Measurements from ENCODE around the gene LRRC9.

LRRC9 gene

DNA sequence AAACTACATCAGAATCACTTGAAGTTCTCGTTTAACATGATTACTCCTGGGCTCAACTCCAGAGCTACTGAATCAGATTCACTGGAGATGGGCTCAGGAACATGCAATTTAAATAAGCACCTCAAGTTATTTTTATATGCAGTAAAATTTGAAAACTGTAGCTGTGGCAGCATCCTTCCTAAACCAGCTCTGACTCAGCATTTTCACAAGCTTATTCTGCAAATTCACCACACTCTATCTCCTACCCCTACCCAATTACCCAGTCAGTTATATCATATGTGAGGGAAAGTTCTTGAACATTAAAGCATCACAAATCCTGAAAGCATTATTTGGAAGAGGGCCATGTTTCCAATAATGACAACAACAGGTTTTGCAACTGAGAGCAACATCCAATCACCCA lies 24.2 kb upstream of the LRRC9 start:
- Histone ChIP-seq H3K23ac (ENCODE audit: low read length) (no peak overlapping the region), H2BK15ac (replicated peaks; ENCODE audit: low read depth) (no peak overlapping the region), H3K9ac (ENCODE audit: low read length) (no peak overlapping the region), H2BK120ac (ENCODE audit: low read depth, low read length) (no peak overlapping the region), H3K4me3 (ENCODE audit: low read length) (no peak overlapping the region), H4K8ac (ENCODE audit: low read depth, low read length) (no peak overlapping the region), H3K79me1 (ENCODE audit: low read length) (no peaks in the 10 kb centered on the region), H3K36me3 (ENCODE audit: control insufficient read depth, insufficient read depth, low read length) (no peaks in the 10 kb centered on the region), H3K56ac (ENCODE audit: low read length) (no peak overlapping the region), H3K4me2 (ENCODE audit: low read length) (no peak overlapping the region), H3K27me3 (ENCODE audit: insufficient read depth, low read length, poor library complexity) (no peaks in the 10 kb centered on the region), H3K27ac (ENCODE audit: low read depth, low read length) (no peak overlapping the region), H2AK5ac (ENCODE audit: low read length) (no peak overlapping the region), H2BK5ac (ENCODE audit: low read length) (no peak overlapping the region), H3K18ac (ENCODE audit: low read length) (no peak overlapping the region), H3K4ac (ENCODE audit: low read depth, low read length) (no peak overlapping the region), H3K4me1 (ENCODE audit: control insufficient read depth, low read depth, low read length) (no peaks in the 10 kb centered on the region), H4K5ac (ENCODE audit: low read length) (no peak overlapping the region), H3K79me2 (ENCODE audit: control insufficient read depth, insufficient read depth, low read length) (no peaks in the 10 kb centered on the region)
- no peak for DNase-seq
- WGBS (ENCODE audit: extremely low coverage, insufficient coverage, low lambda C conversion rate): no CpG with 5 or more reads among the region's 1 CpG

DNA sequence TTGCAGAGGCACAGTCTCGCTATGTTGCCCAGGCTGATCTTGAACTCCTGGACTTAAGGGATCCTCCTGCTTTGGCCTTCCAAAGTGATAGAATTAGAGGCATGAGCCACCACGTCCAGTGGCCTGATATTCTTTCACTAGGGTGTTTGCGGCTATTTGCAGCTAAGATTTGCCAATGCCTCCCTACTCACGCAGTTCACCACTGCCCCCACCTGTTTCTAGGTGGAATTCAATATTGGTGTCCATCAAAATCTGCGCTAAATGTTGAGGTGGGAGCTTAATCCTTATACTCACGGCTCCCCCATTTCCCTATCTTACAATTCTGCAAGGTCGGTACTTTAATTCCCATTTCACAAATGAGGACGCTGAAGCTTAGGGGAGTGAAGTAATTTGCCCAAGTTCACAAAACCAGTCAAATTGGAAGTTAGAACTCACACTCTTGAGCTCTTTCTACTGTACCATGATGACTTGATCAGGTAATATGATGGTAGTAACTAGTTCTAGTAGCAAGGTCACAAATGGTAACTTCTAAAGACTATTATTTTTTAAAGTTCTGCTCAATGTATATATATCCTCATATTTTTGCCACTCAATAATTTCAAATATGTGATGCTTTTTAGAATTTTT lies 22.1 kb upstream of the LRRC9 start:
- peak; percentile 55 for DNase-seq
- no peak overlapping the region for H3K9ac ChIP-seq (ENCODE audit: low read length)
- WGBS (ENCODE audit: extremely low coverage, insufficient coverage, low lambda C conversion rate): no CpG with 5 or more reads among the region's 8 CpGs

DNA sequence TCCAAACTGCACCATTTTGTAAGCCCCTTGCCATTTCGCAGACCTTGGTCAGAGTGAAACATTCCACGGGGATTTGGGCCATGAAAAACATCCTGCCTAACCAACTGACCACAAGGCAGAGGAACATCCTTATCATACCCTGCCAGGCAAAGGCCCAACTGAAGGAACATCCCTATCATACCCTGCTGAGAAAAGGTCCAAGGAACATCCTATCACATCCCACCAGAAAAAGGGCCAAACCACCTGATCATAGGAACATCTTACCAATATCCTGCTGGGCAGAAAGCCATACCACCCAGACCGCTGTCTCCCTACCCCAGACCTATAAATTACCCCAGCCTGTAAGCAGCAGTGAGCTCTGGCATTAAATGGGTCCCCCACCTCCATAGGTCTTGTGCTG lies 19.4 kb upstream of the LRRC9 start:
- H3K4me3 ChIP-seq (ENCODE audit: low read length): no peak overlapping the region
- no peaks in the 10 kb centered on the region for H3K79me1 ChIP-seq (ENCODE audit: low read length)
- no CpG with 5 or more reads among the region's 3 CpGs for WGBS (ENCODE audit: extremely low coverage, insufficient coverage, low lambda C conversion rate)
- H3K23ac ChIP-seq (ENCODE audit: low read length): no peak overlapping the region
- no peaks in the 10 kb centered on the region for H3K79me2 ChIP-seq (ENCODE audit: control insufficient read depth, insufficient read depth, low read length)
- no peaks in the 10 kb centered on the region for H3K27me3 ChIP-seq (ENCODE audit: insufficient read depth, low read length, poor library complexity)
- H3K36me3 ChIP-seq (ENCODE audit: control insufficient read depth, insufficient read depth, low read length): no peaks in the 10 kb centered on the region
- H2BK15ac ChIP-seq (replicated peaks; ENCODE audit: low read depth): no peak overlapping the region
- H2BK5ac ChIP-seq (ENCODE audit: low read length): no peak overlapping the region
- H3K4me2 ChIP-seq (ENCODE audit: low read length): no peak overlapping the region
- H2AK5ac ChIP-seq (ENCODE audit: low read length): no peak overlapping the region
- H3K4me1 ChIP-seq (ENCODE audit: control insufficient read depth, low read depth, low read length): no peaks in the 10 kb centered on the region
- H3K18ac ChIP-seq (ENCODE audit: low read length): no peak overlapping the region
- no peak overlapping the region for H3K27ac ChIP-seq (ENCODE audit: low read depth, low read length)
- H2BK120ac ChIP-seq (ENCODE audit: low read depth, low read length): no peak overlapping the region
- H4K8ac ChIP-seq (ENCODE audit: low read depth, low read length): no peak overlapping the region
- no peak overlapping the region for H3K9ac ChIP-seq (ENCODE audit: low read length)
- no peak overlapping the region for H3K56ac ChIP-seq (ENCODE audit: low read length)
- H3K4ac ChIP-seq (ENCODE audit: low read depth, low read length): no peak overlapping the region
- no peak for DNase-seq
- H4K5ac ChIP-seq (ENCODE audit: low read length): no peak overlapping the region

More for the DNA sequence above, 22.1 kb upstream of the LRRC9 start:
- no peak overlapping the region for H4K5ac ChIP-seq (ENCODE audit: low read length)
- no peak overlapping the region for H2AK5ac ChIP-seq (ENCODE audit: low read length)
- no peak overlapping the region for H2BK15ac ChIP-seq (replicated peaks; ENCODE audit: low read depth)
- no peak overlapping the region for H2BK120ac ChIP-seq (ENCODE audit: low read depth, low read length)
- no peak overlapping the region for H3K4ac ChIP-seq (ENCODE audit: low read depth, low read length)
- H3K36me3 ChIP-seq (ENCODE audit: control insufficient read depth, insufficient read depth, low read length): no peaks in the 10 kb centered on the region
- H3K4me2 ChIP-seq (ENCODE audit: low read length): no peak overlapping the region
- no peak overlapping the region for H4K8ac ChIP-seq (ENCODE audit: low read depth, low read length)
- no peak overlapping the region for H3K18ac ChIP-seq (ENCODE audit: low read length)
- H3K4me1 ChIP-seq (ENCODE audit: control insufficient read depth, low read depth, low read length): no peaks in the 10 kb centered on the region
- no peaks in the 10 kb centered on the region for H3K79me1 ChIP-seq (ENCODE audit: low read length)
- H3K79me2 ChIP-seq (ENCODE audit: control insufficient read depth, insufficient read depth, low read length): no peaks in the 10 kb centered on the region
- H2BK5ac ChIP-seq (ENCODE audit: low read length): no peak overlapping the region
- H3K56ac ChIP-seq (ENCODE audit: low read length): no peak overlapping the region
- no peak overlapping the region for H3K27ac ChIP-seq (ENCODE audit: low read depth, low read length)
- H3K27me3 ChIP-seq (ENCODE audit: insufficient read depth, low read length, poor library complexity): no peaks in the 10 kb centered on the region
- H3K23ac ChIP-seq (ENCODE audit: low read length): no peak overlapping the region
- H3K4me3 ChIP-seq (ENCODE audit: low read length): no peak overlapping the region

DNA sequence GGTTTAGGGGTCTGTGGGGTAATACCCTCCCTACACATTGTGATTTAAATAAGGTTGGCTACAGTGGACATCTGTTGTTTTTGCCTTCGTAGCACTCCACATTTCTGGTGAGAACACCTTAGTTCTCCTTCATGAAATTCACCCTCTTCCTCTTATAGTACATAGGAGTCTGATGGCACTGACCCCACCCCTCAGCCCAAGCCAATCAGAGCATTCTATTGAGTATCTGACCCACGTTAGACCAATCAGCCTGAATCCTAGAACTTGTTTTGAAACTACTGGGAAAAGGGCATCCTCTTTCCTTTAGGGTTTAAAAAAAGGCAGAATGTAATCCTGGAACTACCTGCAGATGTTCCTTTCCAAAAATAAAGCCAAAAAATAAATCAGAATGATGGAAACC lies 15.8 kb upstream of the LRRC9 start:
- no peak overlapping the region for H4K5ac ChIP-seq (ENCODE audit: low read length)
- H3K27ac ChIP-seq (ENCODE audit: low read depth, low read length): no peak overlapping the region
- no peak overlapping the region for H3K4me2 ChIP-seq (ENCODE audit: low read length)
- no peaks in the 10 kb centered on the region for H3K79me1 ChIP-seq (ENCODE audit: low read length)
- no peak overlapping the region for H3K18ac ChIP-seq (ENCODE audit: low read length)
- H3K36me3 ChIP-seq (ENCODE audit: control insufficient read depth, insufficient read depth, low read length): no peaks in the 10 kb centered on the region
- no peak overlapping the region for H2AK5ac ChIP-seq (ENCODE audit: low read length)
- WGBS (ENCODE audit: extremely low coverage, insufficient coverage, low lambda C conversion rate): no CpG with 5 or more reads among the region's 2 CpGs
- H3K23ac ChIP-seq (ENCODE audit: low read length): no peak overlapping the region
- no peak overlapping the region for H2BK120ac ChIP-seq (ENCODE audit: low read depth, low read length)
- H3K27me3 ChIP-seq (ENCODE audit: insufficient read depth, low read length, poor library complexity): no peaks in the 10 kb centered on the region
- no peaks in the 10 kb centered on the region for H3K4me1 ChIP-seq (ENCODE audit: control insufficient read depth, low read depth, low read length)
- H3K79me2 ChIP-seq (ENCODE audit: control insufficient read depth, insufficient read depth, low read length): no peaks in the 10 kb centered on the region
- no peak overlapping the region for H3K4ac ChIP-seq (ENCODE audit: low read depth, low read length)
- H2BK15ac ChIP-seq (replicated peaks; ENCODE audit: low read depth): no peak overlapping the region
- no peak overlapping the region for H2BK5ac ChIP-seq (ENCODE audit: low read length)
- no peak overlapping the region for H3K56ac ChIP-seq (ENCODE audit: low read length)
- DNase-seq: no peak
- no peak overlapping the region for H3K9ac ChIP-seq (ENCODE audit: low read length)
- no peak overlapping the region for H3K4me3 ChIP-seq (ENCODE audit: low read length)
- H4K8ac ChIP-seq (ENCODE audit: low read depth, low read length): no peak overlapping the region

DNA sequence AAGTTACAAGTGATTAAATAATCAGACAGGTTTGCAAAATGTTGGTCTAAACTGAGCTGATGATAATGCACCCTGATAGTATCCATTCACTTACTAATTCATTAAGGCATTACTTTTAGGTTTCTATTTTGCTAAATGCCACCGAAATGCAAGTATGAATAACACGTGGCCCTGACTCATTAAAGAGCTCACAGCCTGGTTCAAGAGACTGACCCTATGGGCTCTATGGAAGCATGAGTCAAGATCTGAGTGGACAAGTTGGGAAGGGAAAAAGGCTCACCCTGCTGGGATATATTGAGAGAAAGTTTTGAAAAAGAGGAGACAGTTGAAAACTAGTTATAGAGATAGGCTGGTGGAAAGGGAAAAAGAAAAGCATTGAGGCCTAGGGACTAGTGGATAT lies 14.8 kb upstream of the LRRC9 start:
- Histone ChIP-seq H2BK120ac (ENCODE audit: low read depth, low read length) (no peak overlapping the region), H3K79me1 (ENCODE audit: low read length) (no peaks in the 10 kb centered on the region), H3K4me2 (ENCODE audit: low read length) (no peak overlapping the region), H3K4me3 (ENCODE audit: low read length) (no peak overlapping the region), H3K4ac (ENCODE audit: low read depth, low read length) (no peak overlapping the region), H3K27me3 (ENCODE audit: insufficient read depth, low read length, poor library complexity) (no peaks in the 10 kb centered on the region), H3K79me2 (ENCODE audit: control insufficient read depth, insufficient read depth, low read length) (no peaks in the 10 kb centered on the region), H3K36me3 (ENCODE audit: control insufficient read depth, insufficient read depth, low read length) (no peaks in the 10 kb centered on the region), H3K18ac (ENCODE audit: low read length) (no peak overlapping the region), H3K27ac (ENCODE audit: low read depth, low read length) (no peak overlapping the region), H4K8ac (ENCODE audit: low read depth, low read length) (no peak overlapping the region), H3K23ac (ENCODE audit: low read length) (no peak overlapping the region), H3K56ac (ENCODE audit: low read length) (no peak overlapping the region), H2AK5ac (ENCODE audit: low read length) (no peak overlapping the region), H2BK15ac (replicated peaks; ENCODE audit: low read depth) (no peak overlapping the region), H2BK5ac (ENCODE audit: low read length) (no peak overlapping the region), H3K4me1 (ENCODE audit: control insufficient read depth, low read depth, low read length) (no peaks in the 10 kb centered on the region), H3K9ac (ENCODE audit: low read length) (no peak overlapping the region), H4K5ac (ENCODE audit: low read length) (no peak overlapping the region)
- no peak for DNase-seq
- WGBS (ENCODE audit: extremely low coverage, insufficient coverage, low lambda C conversion rate): no CpG with 5 or more reads among the region's 2 CpGs

DNA sequence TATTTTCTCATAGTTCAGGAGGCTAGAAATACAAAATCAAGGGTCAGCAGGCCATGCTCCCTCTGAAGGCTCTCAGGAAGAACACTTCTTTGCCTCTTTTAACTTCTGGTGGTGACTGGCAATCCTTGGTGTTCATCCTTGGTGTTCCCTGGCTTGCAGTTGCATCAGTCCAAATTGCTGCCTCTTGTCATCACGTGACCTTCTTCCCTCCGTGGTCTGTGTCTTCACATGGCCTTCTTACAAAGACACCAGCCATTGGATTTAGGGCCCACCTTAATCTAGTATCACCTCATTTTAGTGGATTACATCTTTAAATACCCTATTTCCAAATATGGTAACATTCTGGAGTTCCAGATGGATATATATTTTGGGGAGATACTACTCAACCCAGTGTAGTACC lies 7.5 kb upstream of the LRRC9 start:
- no peak overlapping the region for H3K23ac ChIP-seq (ENCODE audit: low read length)
- no peak for DNase-seq

More for the DNA sequence above, 7.5 kb upstream of the LRRC9 start:
- no peak overlapping the region for H3K56ac ChIP-seq (ENCODE audit: low read length)
- H3K79me2 ChIP-seq (ENCODE audit: control insufficient read depth, insufficient read depth, low read length): no peaks in the 10 kb centered on the region
- H2AK5ac ChIP-seq (ENCODE audit: low read length): no peak overlapping the region
- H3K4ac ChIP-seq (ENCODE audit: low read depth, low read length): no peak overlapping the region
- H2BK5ac ChIP-seq (ENCODE audit: low read length): no peak overlapping the region
- no peaks in the 10 kb centered on the region for H3K27me3 ChIP-seq (ENCODE audit: insufficient read depth, low read length, poor library complexity)
- no peak overlapping the region for H3K4me2 ChIP-seq (ENCODE audit: low read length)
- H4K8ac ChIP-seq (ENCODE audit: low read depth, low read length): no peak overlapping the region
- no CpG with 5 or more reads among the region's 2 CpGs for WGBS (ENCODE audit: extremely low coverage, insufficient coverage, low lambda C conversion rate)
- no peaks in the 10 kb centered on the region for H3K36me3 ChIP-seq (ENCODE audit: control insufficient read depth, insufficient read depth, low read length)
- no peak overlapping the region for H2BK15ac ChIP-seq (replicated peaks; ENCODE audit: low read depth)
- no peak overlapping the region for H3K18ac ChIP-seq (ENCODE audit: low read length)
- H3K4me1 ChIP-seq (ENCODE audit: control insufficient read depth, low read depth, low read length): no peaks in the 10 kb centered on the region
- H2BK120ac ChIP-seq (ENCODE audit: low read depth, low read length): no peak overlapping the region
- H3K4me3 ChIP-seq (ENCODE audit: low read length): no peak overlapping the region
- no peak overlapping the region for H3K27ac ChIP-seq (ENCODE audit: low read depth, low read length)
- no peak overlapping the region for H3K9ac ChIP-seq (ENCODE audit: low read length)
- H4K5ac ChIP-seq (ENCODE audit: low read length): no peak overlapping the region
- no peaks in the 10 kb centered on the region for H3K79me1 ChIP-seq (ENCODE audit: low read length)
